Measurements from ENCODE around the gene MAP3K8.

Gene MAP3K8

DNA sequence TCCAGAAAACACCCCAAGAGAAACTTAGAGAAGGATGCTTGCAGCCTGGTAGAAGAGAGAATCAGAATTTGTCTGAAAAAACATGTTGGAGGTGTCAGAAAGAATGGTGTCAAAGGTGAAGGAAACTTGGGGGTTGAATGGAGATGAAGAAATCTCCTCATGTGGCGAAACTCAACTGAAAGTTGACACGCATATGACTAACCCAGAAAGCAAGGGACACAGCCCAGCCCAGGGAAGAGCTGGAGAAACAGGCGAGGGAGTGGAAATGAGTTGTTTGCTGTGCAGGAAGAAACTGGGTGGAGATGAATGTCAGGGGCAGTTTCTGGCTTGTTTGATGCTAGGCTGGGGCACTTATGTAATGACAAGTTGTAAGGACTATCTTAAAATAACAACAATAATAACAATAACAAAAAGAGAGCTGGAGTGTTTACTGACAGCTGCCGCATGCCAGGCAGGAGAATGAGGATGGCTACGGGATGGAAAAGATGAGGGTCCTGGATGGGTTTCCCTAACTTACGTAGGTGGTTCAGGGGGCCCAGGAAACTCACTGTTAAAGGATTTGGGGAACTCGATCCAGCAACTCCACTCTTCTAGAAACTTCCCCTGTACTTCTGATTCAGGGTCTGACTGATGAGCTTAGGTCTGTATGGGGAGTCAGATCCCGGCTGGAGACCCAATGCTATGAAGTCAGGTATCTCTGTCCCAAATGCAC, 57.4 kb downstream of the MAP3K8 start:
- Histone ChIP-seq H3K9ac (ENCODE audit: low read length) (no peak overlapping the region), H4K20me1 (ENCODE audit: insufficient read depth, low read length) (no peaks in the 10 kb centered on the region), H2AFZ (ENCODE audit: low read depth, low read length) (no peak overlapping the region), H3K79me2 (ENCODE audit: low read length) (no peaks in the 10 kb centered on the region), H3K4me2 (ENCODE audit: low read length) (no peak overlapping the region), H3K4me3 (ENCODE audit: low read length) (no peak overlapping the region), H3K27me3 (ENCODE audit: low read depth, low read length) (0 out of 2 replicates have a peak, but pooled peaks cover 4% of the 10 kb centered on the region), H3K9me3 (ENCODE audit: insufficient read depth, low read length) (no peaks in the 10 kb centered on the region), H3K27ac (ENCODE audit: low read length) (no peak overlapping the region), H3K4me1 (ENCODE audit: low read length) (peaks cover 31% of the 10 kb centered on the region), H3K36me3 (replicated peaks; ENCODE audit: low read depth, low read length) (no peaks in the 10 kb centered on the region)
- no peak for TF ChIP-seq EZH2phosphoT487 (IDR thresholded peaks at IDR 0.05; ENCODE audit: low read depth)
- TF ChIP-seq, protein P1, sequence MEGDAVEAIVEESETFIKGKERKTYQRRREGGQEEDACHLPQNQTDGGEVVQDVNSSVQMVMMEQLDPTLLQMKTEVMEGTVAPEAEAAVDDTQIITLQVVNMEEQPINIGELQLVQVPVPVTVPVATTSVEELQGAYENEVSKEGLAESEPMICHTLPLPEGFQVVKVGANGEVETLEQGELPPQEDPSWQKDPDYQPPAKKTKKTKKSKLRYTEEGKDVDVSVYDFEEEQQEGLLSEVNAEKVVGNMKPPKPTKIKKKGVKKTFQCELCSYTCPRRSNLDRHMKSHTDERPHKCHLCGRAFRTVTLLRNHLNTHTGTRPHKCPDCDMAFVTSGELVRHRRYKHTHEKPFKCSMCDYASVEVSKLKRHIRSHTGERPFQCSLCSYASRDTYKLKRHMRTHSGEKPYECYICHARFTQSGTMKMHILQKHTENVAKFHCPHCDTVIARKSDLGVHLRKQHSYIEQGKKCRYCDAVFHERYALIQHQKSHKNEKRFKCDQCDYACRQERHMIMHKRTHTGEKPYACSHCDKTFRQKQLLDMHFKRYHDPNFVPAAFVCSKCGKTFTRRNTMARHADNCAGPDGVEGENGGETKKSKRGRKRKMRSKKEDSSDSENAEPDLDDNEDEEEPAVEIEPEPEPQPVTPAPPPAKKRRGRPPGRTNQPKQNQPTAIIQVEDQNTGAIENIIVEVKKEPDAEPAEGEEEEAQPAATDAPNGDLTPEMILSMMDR (IDR thresholded peaks at IDR 0.05; ENCODE audit: low read depth, low read length), result no peak

DNA sequence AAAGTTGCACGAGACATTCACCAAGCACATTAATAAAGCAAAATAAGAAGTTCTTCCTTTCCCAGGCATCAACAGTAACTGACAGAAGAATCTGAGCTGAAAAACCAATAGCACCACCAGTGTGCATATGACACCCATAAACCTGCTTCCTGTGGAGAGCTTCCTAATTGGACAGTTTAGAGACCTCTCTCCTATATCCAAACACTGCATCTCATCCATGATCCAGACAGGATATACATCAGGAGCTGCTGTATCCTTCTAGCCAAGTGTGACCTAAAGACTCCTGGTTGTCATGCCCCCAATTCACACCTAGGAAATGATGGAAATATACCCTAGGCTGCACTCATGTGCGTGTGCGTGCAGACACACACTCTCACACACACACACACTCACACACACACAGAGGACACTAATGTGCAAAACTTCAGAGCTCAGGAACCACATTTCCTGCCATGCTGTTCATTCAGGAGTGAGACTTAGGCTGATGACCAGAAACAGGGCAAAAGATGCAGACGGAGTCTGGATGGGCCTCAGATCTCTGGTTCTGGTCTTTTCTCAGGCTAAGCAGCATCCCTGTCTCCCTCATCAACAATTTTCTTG, 58.0 kb downstream of the MAP3K8 start:
- no peak overlapping the region for H3K4me3 ChIP-seq (ENCODE audit: low read length)
- no peaks in the 10 kb centered on the region for H3K36me3 ChIP-seq (replicated peaks; ENCODE audit: low read depth, low read length)
- no peaks in the 10 kb centered on the region for H3K9me3 ChIP-seq (ENCODE audit: insufficient read depth, low read length)
- H2AFZ ChIP-seq (ENCODE audit: low read depth, low read length), result no peak overlapping the region
- TF ChIP-seq EZH2phosphoT487 (IDR thresholded peaks at IDR 0.05; ENCODE audit: low read depth), result no peak
- TF ChIP-seq, protein P1 (IDR thresholded peaks at IDR 0.05; ENCODE audit: low read depth, low read length), result no peak
- no peaks in the 10 kb centered on the region for H4K20me1 ChIP-seq (ENCODE audit: insufficient read depth, low read length)
- peaks cover 31% of the 10 kb centered on the region for H3K4me1 ChIP-seq (ENCODE audit: low read length)
- no peaks in the 10 kb centered on the region for H3K79me2 ChIP-seq (ENCODE audit: low read length)
- H3K9ac ChIP-seq (ENCODE audit: low read length), result no peak overlapping the region
- H3K27ac ChIP-seq (ENCODE audit: low read length), result no peak overlapping the region
- H3K27me3 ChIP-seq (ENCODE audit: low read depth, low read length), result 0 out of 2 replicates have a peak, but pooled peaks cover 4% of the 10 kb centered on the region
- no peak overlapping the region for H3K4me2 ChIP-seq (ENCODE audit: low read length)

DNA sequence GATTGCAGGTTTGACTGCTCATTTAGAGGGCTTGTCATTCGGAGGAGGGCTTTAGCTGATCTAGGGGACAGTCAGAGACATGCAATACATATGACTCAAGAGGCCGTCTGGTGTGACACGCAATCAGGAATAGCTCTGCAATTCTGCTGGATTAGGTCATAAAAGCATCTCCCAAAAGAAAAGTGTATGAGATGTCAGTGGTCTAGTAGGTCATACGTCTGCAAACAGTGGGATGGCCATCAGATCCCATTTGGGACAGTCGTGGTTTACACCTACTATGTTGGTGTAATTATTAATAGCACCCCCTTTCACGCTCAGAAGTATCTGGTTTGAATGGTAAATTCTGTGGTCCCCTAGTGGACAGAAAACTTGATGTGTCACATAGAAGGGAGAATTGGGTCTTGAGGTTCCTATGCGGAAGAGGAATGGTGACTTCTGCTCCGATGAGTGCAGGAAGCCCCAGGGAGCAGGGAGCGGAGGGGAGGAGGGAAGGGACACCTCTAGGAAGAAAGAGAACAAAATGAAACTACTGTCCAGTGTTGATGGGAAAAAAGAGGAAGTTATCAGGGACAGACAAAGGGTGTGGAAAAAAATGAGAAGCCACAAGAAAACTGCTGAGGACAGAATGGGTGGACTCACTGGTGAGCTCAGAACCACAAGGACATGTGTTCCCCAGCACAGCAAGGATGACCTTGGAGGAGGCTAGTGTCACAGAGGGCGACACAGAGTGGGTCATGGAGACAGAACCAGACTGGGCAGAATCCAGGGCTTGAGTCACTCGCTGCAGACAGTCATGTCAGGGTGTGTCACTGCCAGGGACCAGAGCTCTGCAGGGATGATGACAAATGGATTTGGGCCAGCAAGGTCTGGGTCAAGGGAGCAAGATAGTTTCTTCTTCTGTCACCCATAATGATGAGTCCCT, 59.9 kb downstream of the MAP3K8 start:
- TF ChIP-seq, protein P1 (IDR thresholded peaks at IDR 0.05; ENCODE audit: low read depth, low read length), result no peak; the same call in 1 of the 2 replicates
- no peak for TF ChIP-seq EZH2phosphoT487 (IDR thresholded peaks at IDR 0.05; ENCODE audit: low read depth)
- H3K4me1 ChIP-seq (ENCODE audit: low read length), result peaks cover 30% of the 10 kb centered on the region
- H3K27me3 ChIP-seq (ENCODE audit: low read depth, low read length), result no peaks in the 10 kb centered on the region
- no peak overlapping the region for H3K9ac ChIP-seq (ENCODE audit: low read length)
- no peak overlapping the region for H3K27ac ChIP-seq (ENCODE audit: low read length)
- H2AFZ ChIP-seq (ENCODE audit: low read depth, low read length), result no peak overlapping the region
- no peak overlapping the region for H3K4me3 ChIP-seq (ENCODE audit: low read length)
- no peaks in the 10 kb centered on the region for H3K9me3 ChIP-seq (ENCODE audit: insufficient read depth, low read length)
- no peaks in the 10 kb centered on the region for H4K20me1 ChIP-seq (ENCODE audit: insufficient read depth, low read length)
- H3K79me2 ChIP-seq (ENCODE audit: low read length), result no peaks in the 10 kb centered on the region
- H3K4me2 ChIP-seq (ENCODE audit: low read length), result peak overlapping the region; percentile 46
- H3K36me3 ChIP-seq (replicated peaks; ENCODE audit: low read depth, low read length), result no peaks in the 10 kb centered on the region

DNA sequence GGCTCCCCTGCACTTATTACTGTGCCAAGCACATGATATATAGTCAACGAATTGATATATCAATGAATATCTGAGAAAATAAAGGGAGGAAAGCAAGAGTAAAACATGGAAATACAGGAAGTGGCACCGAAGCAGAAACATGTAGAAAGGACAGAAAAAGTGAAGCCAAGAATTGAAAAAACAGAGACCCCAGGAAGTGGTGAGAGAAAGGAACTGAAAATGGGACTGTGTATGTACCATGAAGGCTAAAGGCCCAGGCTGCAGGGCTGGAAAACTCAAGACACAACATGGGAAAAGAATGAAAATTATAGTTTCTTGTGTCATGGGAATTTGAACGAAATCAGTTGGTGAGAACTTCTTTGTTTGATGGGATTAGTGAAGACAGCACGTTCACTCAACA, 60.6 kb downstream of the MAP3K8 start:
- no peaks in the 10 kb centered on the region for H4K20me1 ChIP-seq (ENCODE audit: insufficient read depth, low read length)
- no peaks in the 10 kb centered on the region for H3K9me3 ChIP-seq (ENCODE audit: insufficient read depth, low read length)
- H3K9ac ChIP-seq (ENCODE audit: low read length), result no peak overlapping the region
- H3K79me2 ChIP-seq (ENCODE audit: low read length), result no peaks in the 10 kb centered on the region
- H2AFZ ChIP-seq (ENCODE audit: low read depth, low read length), result no peak overlapping the region
- no peak overlapping the region for H3K4me3 ChIP-seq (ENCODE audit: low read length)
- H3K4me1 ChIP-seq (ENCODE audit: low read length), result peaks cover 30% of the 10 kb centered on the region
- no peaks in the 10 kb centered on the region for H3K27me3 ChIP-seq (ENCODE audit: low read depth, low read length)
- no peaks in the 10 kb centered on the region for H3K36me3 ChIP-seq (replicated peaks; ENCODE audit: low read depth, low read length)
- TF ChIP-seq EZH2phosphoT487 (IDR thresholded peaks at IDR 0.05; ENCODE audit: low read depth), result no peak
- TF ChIP-seq, protein P1 (IDR thresholded peaks at IDR 0.05; ENCODE audit: low read depth, low read length), result no peak
- peak overlapping the region; percentile 46; the same call in 1 of the 2 replicates for H3K4me2 ChIP-seq (ENCODE audit: low read length)
- no peak overlapping the region for H3K27ac ChIP-seq (ENCODE audit: low read length)

All from OCI-LY3 (cell line).